ENCODE measurements around the gene GLIS1. TPM values are rescaled to one million over a fixed set of nuclear protein-coding genes. Genes with fewer than 3 reads are reported as not detected.

The GLIS1 gene
- polyA plus RNA-seq, 1 donor (not counting 4 experiments of a cell fraction or from before 2014, with no cell fraction given) = not detected

- Histone ChIP-seq H2AFZ (ENCODE audit: control insufficient read depth, low read length) (no peak overlapping the region), H3K79me2 (ENCODE audit: control insufficient read depth, insufficient read depth, low read length) (no peaks in the 10 kb centered on the region), H3K4me1 (ENCODE audit: control insufficient read depth, extremely low read depth, insufficient read depth, low read length) (no peaks in the 10 kb centered on the region), H3K36me3 (ENCODE audit: control insufficient read depth in 2 of 2, extremely low read depth in 1 of 2, insufficient read depth in 2 of 2, low read length in 2 of 2) (no peaks in the 10 kb centered on the region), H3K4me2 (ENCODE audit: control insufficient read depth, extremely low read depth, insufficient read depth, low read depth, low read length) (no peak overlapping the region), H3K9me3 (ENCODE audit: control insufficient read depth, low read depth, low read length) (no peaks in the 10 kb centered on the region), H3K27ac (ENCODE audit: control insufficient read depth, insufficient read depth, low read length) (no peak overlapping the region), H3K27me3 (ENCODE audit: control insufficient read depth, extremely low read depth, insufficient read depth, low read length) (peaks cover 14% of the 10 kb centered on the region), H3K9me1 (ENCODE audit: control insufficient read depth, extremely low read depth, insufficient read depth, low read length) (no peaks in the 10 kb centered on the region), H3K4me3 (ENCODE audit: control insufficient read depth in 2 of 3, extremely low read depth in 1 of 3, insufficient read depth in 2 of 3, low read depth in 1 of 3, low read length in 3 of 3) (no peak overlapping the region), H3K9ac (ENCODE audit: control insufficient read depth, extremely low read depth, insufficient read depth, low read length) (no peak overlapping the region), H4K20me1 (ENCODE audit: control insufficient read depth, extremely low read depth, insufficient read depth, low read length) (no peaks in the 10 kb centered on the region)
- no peak for FAIRE-seq
- DNase-seq (ENCODE audit: low read depth, low spot score) = no peak
- dilution Hi-C loops (cut with MboI; ENCODE audit: extremely low pct_ligation_motif_present, low sequenced_read_pairs) = no loop called here
- TF ChIP-seq CTCF (optimal IDR thresholded peaks at IDR 0.05 in 1 of 3, IDR thresholded peaks at IDR 0.05 in 1 of 3, conservative IDR thresholded peaks at IDR 0.05 in 1 of 3; ENCODE audit: extremely low read depth in 1 of 3, insufficient read depth in 2 of 3, low read length in 3 of 3) (no peak), EZH2 (IDR thresholded peaks at IDR 0.05; ENCODE audit: low read length) (no peak)
Observed at GRCh38 chr1:53727461-53728092, 11.4 kb downstream of the GLIS1 start.

GRCh38 chr1:53726009-53726600 is 12.9 kb downstream of the GLIS1 start:
- Histone ChIP-seq H3K4me2 (ENCODE audit: control insufficient read depth, extremely low read depth, insufficient read depth, low read depth, low read length) (no peak overlapping the region), H3K79me2 (ENCODE audit: control insufficient read depth, insufficient read depth, low read length) (no peaks in the 10 kb centered on the region), H3K4me1 (ENCODE audit: control insufficient read depth, extremely low read depth, insufficient read depth, low read length) (no peaks in the 10 kb centered on the region), H3K4me3 (ENCODE audit: control insufficient read depth in 2 of 3, extremely low read depth in 1 of 3, insufficient read depth in 2 of 3, low read depth in 1 of 3, low read length in 3 of 3) (no peak overlapping the region), H2AFZ (ENCODE audit: control insufficient read depth, low read length) (no peak overlapping the region), H3K36me3 (ENCODE audit: control insufficient read depth in 2 of 2, extremely low read depth in 1 of 2, insufficient read depth in 2 of 2, low read length in 2 of 2) (no peaks in the 10 kb centered on the region), H3K27me3 (ENCODE audit: control insufficient read depth, extremely low read depth, insufficient read depth, low read length) (peaks cover 12% of the 10 kb centered on the region), H3K9me3 (ENCODE audit: control insufficient read depth, low read depth, low read length) (no peaks in the 10 kb centered on the region), H3K9ac (ENCODE audit: control insufficient read depth, extremely low read depth, insufficient read depth, low read length) (no peak overlapping the region), H3K9me1 (ENCODE audit: control insufficient read depth, extremely low read depth, insufficient read depth, low read length) (no peaks in the 10 kb centered on the region), H4K20me1 (ENCODE audit: control insufficient read depth, extremely low read depth, insufficient read depth, low read length) (no peaks in the 10 kb centered on the region), H3K27ac (ENCODE audit: control insufficient read depth, insufficient read depth, low read length) (no peak overlapping the region)
- no peak for FAIRE-seq
- TF ChIP-seq CTCF (optimal IDR thresholded peaks at IDR 0.05 in 1 of 3, IDR thresholded peaks at IDR 0.05 in 1 of 3, conservative IDR thresholded peaks at IDR 0.05 in 1 of 3; ENCODE audit: extremely low read depth in 1 of 3, insufficient read depth in 2 of 3, low read length in 3 of 3) (no peak), EZH2 (IDR thresholded peaks at IDR 0.05; ENCODE audit: low read length) (no peak)
- dilution Hi-C loops (cut with MboI; ENCODE audit: extremely low pct_ligation_motif_present, low sequenced_read_pairs) = no loop called here
- DNase-seq (ENCODE audit: low read depth, low spot score) = no peak

Data from keratinocyte (primary cell).